Measurements from ENCODE around the gene NR2F6.

Gene NR2F6

GRCh38 chr19:17240062-17240752, 5.5 kb downstream of the NR2F6 start:
- in situ Hi-C loops (cut with HindIII; ENCODE audit: low sequenced_read_pairs), result no loop called here

GRCh38 chr19:17237747-17238706, 7.7 kb downstream of the NR2F6 start:
- in situ Hi-C loops (cut with HindIII; ENCODE audit: low sequenced_read_pairs), result no loop called here

GRCh38 chr19:17236811-17237543, 8.7 kb downstream of the NR2F6 start:
- in situ Hi-C loops (cut with HindIII; ENCODE audit: low sequenced_read_pairs), result no loop called here

- in situ Hi-C loops (cut with HindIII; ENCODE audit: low sequenced_read_pairs), result no loop called here
Observed at GRCh38 chr19:17235971-17236777, 9.5 kb downstream of the NR2F6 start.

- in situ Hi-C loops (cut with HindIII; ENCODE audit: low sequenced_read_pairs), result no loop called here
Observed at GRCh38 chr19:17235300-17235970, 10.3 kb downstream of the NR2F6 start.

- in situ Hi-C loops (cut with HindIII; ENCODE audit: low sequenced_read_pairs), result no loop called here
Observed at GRCh38 chr19:17234911-17235299, 10.8 kb downstream of the NR2F6 start.

GRCh38 chr19:17232258-17232657, 13.5 kb downstream of the NR2F6 start:
- in situ Hi-C loops (cut with HindIII; ENCODE audit: low sequenced_read_pairs), result no loop called here

- in situ Hi-C loops (cut with HindIII; ENCODE audit: low sequenced_read_pairs), result no loop called here
Observed at GRCh38 chr19:17229890-17230289, 15.8 kb downstream of the NR2F6 start.

GRCh38 chr19:17227798-17228367, 17.8 kb downstream of the NR2F6 start:
- in situ Hi-C loops (cut with HindIII; ENCODE audit: low sequenced_read_pairs), result no loop called here

- in situ Hi-C loops (cut with HindIII; ENCODE audit: low sequenced_read_pairs), result no loop called here
Observed at GRCh38 chr19:17226002-17226933, 19.5 kb downstream of the NR2F6 start, which contains the start of gene OCEL1. Gene OCEL1, plus strand, starts transcription at chr19:17226226. Its CDS starts 22 bp downstream, at chr19:17226248.

- in situ Hi-C loops (cut with HindIII; ENCODE audit: low sequenced_read_pairs), result no loop called here
Observed at GRCh38 chr19:17225053-17225452, 20.7 kb downstream of the NR2F6 start.

GRCh38 chr19:17220207-17220758, 25.4 kb downstream of the NR2F6 start:
- in situ Hi-C loops (cut with HindIII; ENCODE audit: low sequenced_read_pairs), result no loop called here

- in situ Hi-C loops (cut with HindIII; ENCODE audit: low sequenced_read_pairs), result no loop called here
Observed at GRCh38 chr19:17219286-17219685, 26.4 kb downstream of the NR2F6 start.

- in situ Hi-C loops (cut with HindIII; ENCODE audit: low sequenced_read_pairs), result no loop called here
Observed at GRCh38 chr19:17216058-17216670, 29.6 kb downstream of the NR2F6 start.

- in situ Hi-C loops (cut with HindIII; ENCODE audit: low sequenced_read_pairs), result no loop called here
Observed at GRCh38 chr19:17215127-17215971, 30.4 kb downstream of the NR2F6 start, which contains the start of gene USE1. Gene USE1, plus strand, starts transcription at chr19:17215357. Its CDS starts 49 bp downstream, at chr19:17215406.

- in situ Hi-C loops (cut with HindIII; ENCODE audit: low sequenced_read_pairs), result no loop called here
Observed at GRCh38 chr19:17214508-17215126, 31.1 kb downstream of the NR2F6 start.

Data from DLD1 (cell line).